HG02610 (cell line): ENCODE measurements around the gene SERPINB12.

ENCODE experiments used
- ATAC-seq: cut with Tn5 transposase; IDR thresholded peaks from one replicate; pipeline ENCODE4 v1.9.1; 2021; ENCODE audit warnings: mild to moderate bottlenecking, moderate library complexity; ENCODE audit not compliant: unreplicated experiment

The SERPINB12 gene

GRCh38 chr18:63591725-63592124, 49.6 kb downstream of the SERPINB12 start:
- no peak for ATAC-seq

DNA sequence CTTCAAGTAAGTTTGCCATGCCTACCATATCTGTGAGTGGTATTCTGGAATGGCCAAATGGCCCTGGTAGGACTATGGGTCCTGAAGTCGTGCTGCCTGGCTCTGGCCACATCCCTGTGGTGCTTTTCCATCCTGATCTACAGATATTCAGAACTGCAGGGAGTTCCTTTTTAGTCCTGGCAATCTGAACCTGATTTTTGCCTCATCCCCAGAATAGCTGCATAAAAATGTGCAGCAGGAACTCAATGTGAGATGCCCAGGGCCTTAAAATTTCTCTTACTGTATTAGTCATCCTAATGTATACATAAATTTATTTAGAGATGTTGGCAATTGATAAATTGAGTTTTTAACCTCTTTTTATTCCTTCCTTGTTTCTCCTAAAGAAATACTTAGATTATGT, 50.3 kb downstream of the SERPINB12 start:
- no peak for ATAC-seq

- no peak for ATAC-seq
These were observed 54.8 kb downstream of the SERPINB12 start for GRCh38 chr18:63596964-63597363.

DNA sequence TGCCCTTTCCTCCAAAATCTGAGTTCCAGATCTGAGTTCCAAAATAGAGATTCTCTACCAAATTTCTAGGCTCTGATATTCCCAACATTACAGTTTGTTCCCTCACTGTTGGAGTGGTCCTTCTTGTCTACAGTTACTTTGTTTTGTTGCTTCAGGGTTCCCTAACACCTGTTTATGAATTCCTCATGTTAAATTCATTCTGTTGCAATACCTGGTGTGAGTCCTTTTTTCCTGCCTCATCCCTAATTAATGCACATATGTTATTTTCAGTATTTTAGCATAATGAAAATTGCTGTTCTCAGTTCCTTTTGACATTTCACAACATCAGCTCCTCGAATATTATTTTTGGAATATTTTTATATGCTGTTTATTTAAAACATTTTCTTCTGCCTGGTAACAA, 61.2 kb downstream of the SERPINB12 start:
- ATAC-seq: no peak

DNA sequence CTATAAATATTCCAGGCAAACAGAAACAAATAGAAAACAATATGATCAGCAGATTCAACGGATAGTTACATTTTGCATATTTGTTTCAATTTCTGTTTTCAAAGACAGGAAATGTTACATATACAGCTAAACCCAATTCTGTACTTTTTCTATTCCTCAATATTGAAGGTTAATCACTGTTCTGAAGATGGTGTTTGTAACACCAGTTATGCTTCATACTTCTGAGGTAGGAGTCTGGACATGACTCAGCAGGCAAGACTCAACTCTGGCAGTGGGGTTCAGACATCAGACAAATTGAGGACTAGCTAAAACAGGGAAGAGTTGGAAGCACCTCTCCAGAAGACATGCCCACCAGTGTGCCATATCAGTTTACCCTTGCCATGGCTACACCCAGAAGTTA, 61.6 kb downstream of the SERPINB12 start:
- ATAC-seq: peak; percentile 97

- ATAC-seq: no peak
These were observed 62.8 kb downstream of the SERPINB12 start for GRCh38 chr18:63604791-63605567.

GRCh38 chr18:63606526-63606925, 64.4 kb downstream of the SERPINB12 start:
- no peak for ATAC-seq

- no peak for ATAC-seq
These were observed 71.3 kb downstream of the SERPINB12 start for GRCh38 chr18:63613420-63613819.

GRCh38 chr18:63617049-63617914, 75.1 kb downstream of the SERPINB12 start:
- peak; percentile 86 for ATAC-seq

GRCh38 chr18:63617915-63618234, 75.7 kb downstream of the SERPINB12 start:
- ATAC-seq: peak; percentile 14
